Measurements from ENCODE around the gene PRM1.
A peak's percentile ranks its signal among the peaks of the same experiment; 100 is the strongest.

The PRM1 gene

DNA sequence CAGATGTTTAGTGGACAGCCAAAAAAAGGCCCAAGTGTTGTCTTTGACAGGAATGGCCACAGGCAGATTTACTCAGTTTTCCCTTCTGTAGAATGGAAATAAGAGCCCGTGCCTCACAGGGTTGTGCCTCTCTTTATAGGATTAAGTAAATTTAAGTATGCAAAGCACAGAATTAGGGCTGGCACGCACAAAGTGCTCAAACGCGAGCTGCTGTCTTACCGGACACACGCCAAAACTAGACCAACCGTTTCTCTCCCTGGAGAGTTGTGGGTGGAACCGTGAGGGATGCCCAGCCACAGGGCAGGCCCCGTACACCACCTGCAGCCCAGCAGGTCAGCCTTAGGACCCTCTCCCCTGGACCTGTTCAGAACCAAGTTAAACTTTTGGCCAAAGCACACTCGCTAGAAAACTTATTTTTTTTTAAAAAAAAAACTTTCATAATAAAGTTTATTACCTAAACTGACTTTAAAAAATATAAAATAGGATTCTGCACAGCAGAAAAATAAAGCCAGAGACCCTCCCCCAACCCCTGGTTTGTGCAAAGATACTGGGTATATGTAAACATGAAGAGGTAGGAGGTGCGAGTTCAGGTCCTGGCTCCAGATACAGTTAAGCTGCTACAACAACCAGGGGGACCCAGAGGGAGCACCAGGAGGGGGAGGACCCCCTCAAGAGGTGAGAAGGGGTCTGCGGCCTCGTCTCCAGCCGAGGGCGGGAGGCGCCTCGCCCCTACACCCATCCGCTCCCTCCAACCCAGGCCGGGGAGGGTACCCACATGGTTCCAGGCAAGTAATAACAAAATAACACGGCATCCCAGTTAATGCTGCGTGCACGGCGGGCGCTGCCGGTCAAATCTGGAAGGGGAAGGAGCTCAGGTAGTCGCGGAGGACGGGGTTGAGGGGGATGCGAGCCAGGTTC lies 26.9 kb downstream of the PRM1 start:
- no peak for DNase-seq (ENCODE audit: low read depth)

DNA sequence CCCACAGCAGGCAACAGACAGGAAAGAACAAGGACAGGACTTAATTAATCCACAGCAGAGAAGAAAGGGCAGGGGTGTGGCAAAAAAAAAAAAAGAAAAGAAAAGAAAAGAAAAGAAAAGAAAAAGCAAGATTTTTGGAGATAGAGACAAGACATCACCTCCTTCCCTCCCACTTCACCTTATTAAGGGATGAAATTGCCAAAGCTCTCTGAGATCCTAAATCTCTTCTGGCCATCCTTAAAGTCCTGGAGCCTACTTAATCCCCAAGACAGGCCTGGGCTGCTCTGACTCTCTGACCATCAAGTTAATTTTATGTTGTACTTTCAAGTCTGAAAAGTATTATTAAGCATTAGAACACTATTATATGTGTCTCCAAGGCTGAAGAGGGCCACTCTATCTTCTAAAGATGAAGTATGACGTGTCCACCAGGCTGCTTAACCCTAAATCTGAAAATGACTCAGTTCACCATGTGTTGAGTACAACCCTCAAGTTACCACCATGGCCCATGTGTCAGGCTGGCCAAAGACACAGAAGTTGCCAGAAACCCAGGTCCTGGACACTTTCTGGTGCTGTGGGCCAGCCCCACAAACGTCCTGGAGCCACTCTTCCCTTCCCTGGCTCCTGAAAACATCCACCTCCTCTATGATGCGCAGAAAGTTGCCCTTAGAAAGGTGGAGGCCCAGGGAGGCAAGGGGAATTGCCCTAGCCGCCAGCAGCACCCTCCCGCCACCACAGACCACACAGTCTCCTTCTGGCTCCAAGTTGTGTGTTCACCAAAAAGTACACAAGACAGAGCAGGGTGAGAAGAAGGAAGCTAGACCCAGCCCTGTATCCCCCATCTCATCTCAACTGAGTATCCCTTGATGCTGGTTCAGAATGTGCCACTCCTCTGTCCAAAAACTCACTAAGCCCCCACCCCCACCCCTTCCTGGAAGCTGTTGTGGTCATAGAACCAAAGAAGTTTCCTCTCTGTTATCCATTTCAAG lies 27.8 kb downstream of the PRM1 start:
- peak; percentile 46 for DNase-seq (ENCODE audit: low read depth)

DNA sequence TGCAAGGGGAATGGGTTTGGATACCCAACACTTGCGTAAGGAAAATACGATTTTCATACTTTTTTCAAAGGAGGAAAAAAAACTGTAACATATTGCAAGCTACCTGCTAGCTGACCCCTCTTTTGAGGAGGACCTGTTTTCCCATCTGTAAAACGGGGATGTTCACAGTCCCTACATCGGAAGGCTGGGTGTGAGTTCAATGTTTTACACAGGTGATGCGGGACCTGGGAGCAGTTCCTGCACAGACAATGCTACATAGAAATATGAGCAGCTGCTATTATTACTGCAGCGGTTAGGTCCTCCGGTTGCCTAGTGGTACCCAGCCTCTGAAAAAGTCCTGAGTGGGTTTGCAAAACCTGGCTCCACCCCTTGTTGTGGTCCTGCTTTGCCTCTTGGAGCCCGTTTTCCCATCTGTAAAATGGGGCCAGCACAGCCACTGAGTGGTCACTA lies 28.6 kb downstream of the PRM1 start:
- DNase-seq (ENCODE audit: low read depth), result no peak

DNA sequence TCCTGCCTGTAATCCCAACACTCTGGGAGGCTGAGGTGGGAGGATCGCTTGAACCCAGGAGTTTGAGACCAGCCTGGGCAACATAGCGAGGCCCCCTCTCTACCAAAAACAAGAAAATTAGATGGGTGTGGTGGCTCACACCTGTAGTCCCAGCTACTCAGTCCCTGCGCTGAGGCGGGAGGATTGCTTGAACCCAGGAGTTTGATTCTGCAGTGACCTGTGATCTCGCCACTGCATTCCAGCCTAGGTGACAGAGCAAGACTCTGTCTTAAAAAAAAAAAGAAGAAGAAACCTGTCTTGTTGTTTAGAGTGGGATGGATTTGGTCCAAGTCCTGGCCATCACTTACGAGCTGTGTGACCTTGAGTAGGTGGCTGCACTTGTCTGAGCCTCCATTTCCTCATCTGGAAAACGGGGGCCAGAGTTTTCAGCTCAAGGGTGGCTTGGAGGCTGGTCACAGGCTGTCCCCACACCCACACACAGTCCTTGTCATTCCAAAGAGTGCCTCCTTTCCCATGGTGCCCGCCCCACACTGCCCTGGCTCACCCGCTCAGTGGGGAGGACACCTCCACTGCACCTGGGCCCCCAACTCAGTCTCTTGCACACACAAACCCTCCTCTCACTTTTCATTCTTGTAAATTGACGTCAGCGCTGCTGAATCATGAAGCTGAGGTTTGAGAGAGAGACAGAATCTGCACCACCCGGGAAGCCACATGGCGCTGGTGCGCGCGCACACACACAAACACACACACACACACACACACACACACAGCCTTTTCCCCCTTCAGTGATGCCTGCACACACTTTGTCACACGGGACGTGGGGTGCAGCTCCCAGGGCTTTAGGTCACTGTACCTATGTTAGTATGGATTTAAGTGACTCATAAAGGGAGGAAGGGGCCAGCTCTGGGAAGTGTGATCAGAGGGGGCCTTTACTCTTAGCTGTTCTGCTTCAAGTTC lies 29.3 kb downstream of the PRM1 start:
- DNase-seq (ENCODE audit: low read depth), result peak; percentile 21

DNA sequence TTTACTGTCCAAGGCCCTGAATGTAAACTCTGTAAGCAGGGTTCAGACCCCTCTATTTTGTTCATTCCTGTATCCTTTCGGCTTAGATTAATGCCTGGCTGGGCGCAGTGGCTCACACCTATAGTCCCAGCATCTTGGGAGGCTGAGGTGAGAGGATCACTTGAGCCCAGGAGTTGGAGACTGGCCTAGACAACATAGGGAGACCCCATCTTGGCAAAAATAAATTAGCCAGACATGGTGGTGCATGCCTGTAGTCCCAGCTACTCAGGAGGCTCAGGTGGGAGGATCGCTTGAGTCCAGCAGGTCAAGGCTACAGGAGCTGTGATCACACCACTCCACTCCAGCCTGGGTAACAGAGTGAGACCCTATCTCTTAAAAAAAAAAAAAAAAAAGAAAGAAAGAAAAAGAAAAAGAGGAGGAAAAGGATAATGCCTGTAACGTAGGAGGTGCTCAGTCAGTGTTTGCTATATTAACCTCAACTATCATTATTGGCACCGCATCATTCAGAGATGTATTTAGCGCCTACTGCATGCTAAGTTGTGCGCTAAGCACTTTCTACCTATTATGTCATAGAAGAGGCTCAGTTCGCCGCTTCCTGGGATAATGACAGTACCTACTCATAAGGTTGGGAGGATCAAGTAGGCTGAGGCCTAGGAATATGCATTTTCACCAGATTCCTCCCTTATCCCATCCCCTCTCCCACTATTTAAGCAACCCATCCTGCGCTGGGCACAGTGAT lies 30.2 kb downstream of the PRM1 start:
- no peak for DNase-seq (ENCODE audit: low read depth)

DNA sequence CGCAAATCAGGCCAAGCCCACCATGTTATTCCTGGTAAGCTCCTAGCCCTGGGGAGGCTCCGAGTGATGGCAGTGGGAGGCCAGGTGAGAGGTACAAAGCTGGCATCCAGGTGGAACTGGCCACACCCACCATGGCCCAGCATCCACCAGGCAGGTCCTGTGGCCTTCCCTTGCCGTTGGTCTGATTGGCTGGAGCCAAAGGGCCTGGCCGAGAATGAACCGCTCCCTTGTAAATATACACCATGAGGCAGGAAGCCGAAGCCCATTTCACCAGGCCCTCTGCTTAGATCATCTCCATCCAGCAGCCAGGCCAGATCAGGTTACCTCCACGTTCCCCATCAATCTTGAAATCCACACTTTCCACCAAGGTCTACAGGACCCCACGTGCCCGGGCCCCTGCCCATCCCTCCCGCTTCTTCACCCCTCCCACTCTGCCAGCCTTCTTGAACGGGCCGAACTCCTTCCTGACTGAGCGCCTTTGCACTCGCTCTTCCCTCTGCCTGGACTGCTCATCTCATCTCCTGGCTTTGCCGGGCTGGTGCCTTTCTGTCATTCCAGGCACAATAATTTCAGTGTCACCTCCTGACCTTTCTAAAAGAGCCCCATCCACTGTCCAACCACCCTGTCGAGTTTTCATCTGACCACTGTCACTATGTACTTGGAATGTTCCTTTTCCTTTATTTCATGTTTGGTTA lies 30.9 kb downstream of the PRM1 start:
- DNase-seq (ENCODE audit: low read depth), result no peak

DNA sequence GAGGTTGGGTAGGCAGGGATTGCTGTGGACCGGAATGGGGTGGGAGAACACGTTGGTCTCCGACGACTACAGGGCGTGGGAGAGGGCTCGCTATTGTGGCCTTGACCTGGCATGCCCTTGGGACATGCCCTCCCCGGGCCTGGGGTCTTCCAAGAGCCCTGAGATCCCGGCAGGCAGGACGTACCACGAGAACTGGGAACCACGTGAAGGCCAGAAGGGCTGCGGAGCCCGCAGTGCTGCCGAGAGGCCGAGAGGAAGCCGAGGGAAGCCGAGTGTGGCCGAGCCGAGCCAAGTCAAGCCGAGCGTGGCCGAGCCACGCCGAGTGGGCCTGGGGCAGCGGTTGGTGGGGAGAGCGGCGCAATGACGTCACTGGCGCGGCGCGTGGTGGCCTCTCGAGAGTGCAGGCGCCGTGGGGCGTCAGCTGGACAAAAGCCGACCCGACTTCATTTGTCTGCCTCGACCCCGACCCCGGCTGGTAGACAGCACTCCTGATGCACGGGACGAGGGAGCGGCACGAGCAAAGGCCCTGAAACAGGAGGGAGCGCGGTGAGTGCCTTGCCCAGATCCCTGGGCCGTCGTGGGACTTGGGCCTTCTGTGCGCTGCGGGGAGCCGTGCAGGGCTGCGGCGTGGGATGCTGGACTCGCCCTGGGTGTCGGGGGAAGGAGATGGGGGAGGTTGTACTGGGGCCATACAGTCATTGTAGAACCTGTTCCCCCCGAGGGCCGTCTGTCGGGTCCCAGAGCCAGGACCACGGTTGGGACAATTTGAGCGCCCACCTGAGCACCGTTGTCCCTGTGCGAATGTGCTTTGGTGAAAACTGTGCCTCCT lies 31.7 kb downstream of the PRM1 start:
- no peak for DNase-seq (ENCODE audit: low read depth)

DNA sequence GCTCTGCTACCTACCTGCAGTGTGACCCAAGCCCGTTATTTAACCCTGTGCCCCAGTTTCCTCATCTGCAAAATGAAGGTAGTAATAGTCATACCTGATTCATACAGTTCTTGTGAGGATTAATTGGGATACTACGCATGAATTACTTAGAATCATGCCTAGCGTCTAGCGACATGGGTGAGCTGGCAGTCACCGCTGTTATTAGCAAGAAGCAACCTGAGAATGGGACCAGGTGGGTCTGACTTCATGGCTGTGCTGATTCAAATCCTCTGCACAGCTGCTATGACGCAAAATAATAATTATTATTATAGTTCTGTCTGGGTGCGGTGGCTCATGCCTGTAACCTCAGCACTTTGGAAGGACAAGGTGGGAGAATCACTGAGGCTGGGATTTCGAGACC lies 33.0 kb downstream of the PRM1 start:
- no peak for DNase-seq (ENCODE audit: low read depth)

DNA sequence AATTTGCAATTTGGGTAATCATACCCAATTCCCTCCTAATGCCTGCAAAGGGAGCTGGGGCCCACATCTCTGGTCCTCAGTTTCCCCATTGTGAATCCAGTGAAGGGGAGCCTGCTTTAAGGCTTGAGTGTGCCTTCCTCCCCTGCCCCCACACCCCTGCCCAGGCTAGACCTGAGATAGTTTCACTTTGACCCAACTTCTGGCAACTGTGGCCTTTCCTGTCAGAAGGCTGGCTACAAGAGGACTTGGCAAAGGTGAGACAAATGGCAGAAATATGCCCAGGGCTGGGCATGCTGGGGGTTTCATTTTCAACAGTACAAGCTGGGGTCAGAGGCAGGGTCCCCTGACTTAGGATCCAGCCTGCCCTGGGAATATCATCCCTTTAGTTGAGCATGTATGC lies 35.1 kb downstream of the PRM1 start:
- DNase-seq (ENCODE audit: low read depth), result no peak

DNA sequence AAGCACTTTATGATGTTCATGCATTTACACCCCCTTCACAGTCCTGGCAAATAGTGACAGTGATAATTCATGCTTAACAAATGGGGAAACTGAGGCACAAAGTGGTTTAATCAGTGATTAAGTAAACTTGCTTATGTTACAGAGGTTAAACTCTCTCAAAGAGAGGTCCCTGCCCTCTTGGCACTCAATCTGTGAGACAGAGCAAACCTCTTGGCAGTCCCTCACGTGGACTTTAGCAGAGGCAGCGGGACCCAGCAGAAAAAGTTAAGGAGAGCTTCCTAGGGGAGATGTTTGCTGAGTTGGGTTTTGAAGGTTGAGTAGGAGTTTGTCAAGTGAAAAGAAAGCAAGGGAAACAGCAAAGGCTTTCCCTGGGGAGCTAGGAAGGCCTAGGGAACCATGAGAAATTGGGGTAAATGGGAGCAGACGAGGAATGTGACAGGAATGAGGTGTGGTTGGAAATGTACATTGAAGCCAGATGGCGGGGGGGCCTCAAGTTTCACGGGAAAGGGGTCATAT lies 35.9 kb downstream of the PRM1 start:
- no peak for DNase-seq (ENCODE audit: low read depth)

DNA sequence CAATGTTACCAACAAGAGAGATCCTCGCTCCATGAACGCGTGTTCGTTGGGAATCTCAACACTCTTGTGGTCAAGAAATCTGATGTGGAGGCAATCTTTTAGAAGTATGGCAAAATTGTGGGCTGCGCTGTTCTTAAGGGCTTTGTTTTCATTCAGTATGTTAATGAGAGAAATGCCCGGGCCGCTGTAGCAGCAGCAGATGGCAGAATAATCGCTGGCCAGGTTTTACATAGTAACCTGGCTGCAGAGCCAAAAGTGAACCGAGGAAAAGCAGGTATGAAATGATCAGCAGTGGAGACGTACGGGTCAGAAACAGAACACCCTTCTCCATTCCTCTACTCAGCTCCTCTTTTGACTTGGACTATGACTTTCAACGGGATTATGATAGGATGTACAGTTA lies 38.5 kb downstream of the PRM1 start:
- no peak for DNase-seq (ENCODE audit: low read depth)

DNA sequence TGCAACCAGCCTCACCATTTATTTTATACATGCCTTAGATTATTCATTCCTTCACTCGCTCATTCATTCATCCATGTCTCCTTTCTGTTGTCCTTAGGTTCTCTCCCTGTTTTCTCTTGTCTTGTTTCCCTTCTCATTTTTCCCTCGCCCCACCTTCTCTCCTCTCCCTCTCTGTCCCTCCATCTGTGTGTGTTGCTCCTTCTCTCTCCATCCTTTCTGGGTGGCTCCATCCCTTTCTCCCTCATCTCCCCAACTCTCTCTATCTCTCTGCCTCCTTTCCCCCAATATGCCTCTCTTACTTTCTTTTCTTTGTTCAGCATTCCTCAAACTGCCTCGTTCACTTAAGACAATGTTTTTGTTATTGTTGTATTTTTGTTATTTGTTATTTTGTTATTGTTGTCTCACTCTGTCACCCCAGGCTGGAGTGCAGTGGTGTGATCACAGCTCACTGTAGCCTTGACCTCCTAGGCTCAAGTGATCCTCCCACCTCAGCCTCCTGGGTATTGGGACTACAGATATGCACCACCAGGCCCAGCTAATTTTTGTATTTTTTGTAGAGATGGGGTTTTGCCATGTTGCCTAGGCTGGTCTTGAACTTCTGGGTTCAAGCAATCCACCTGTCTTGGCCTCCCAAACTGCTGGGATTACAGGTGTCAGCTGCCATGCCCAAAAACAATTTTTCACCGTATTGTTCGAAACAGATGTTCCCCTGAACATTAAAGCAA lies 39.5 kb downstream of the PRM1 start:
- DNase-seq (ENCODE audit: low read depth), result no peak

DNA sequence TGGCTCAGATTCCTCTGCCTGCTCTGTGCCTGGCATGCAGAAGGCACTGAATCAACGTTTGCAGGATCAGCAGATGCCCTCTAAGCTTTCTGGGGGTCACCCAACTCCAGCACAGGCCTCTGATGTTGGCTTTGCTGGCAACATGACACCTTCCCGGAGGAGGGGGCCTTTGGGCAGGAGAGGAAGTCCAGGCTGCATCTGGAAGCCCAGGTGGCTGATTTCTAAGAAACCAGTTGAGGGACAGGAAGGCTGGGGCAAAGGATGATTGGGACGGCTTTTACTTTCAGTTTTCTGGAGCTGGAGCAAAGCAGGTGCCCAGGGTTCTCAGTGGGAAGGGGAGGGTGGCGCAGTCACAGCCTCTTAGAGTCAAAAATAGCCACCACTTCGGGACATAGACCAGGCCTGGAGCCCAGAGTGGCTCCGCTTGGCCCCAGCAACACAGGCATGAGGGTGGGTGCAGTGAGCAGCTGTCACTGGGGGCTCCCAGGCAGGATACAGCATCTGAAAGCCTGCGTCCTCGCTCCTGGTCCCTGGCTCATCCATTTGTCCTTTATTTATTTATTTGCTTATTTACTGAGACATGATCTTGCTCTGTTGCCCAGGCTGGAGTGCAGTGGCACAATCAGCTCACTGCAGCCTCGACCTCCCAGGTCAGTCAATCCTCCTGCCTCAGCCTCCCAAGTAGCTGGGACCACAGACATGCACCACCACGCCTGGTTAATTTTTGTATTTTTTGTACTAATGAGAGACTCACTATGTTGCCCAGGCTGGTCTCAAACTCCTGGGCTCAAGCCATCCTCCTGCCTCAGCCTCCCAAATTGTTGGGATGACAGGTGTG lies 40.3 kb downstream of the PRM1 start:
- no peak for DNase-seq (ENCODE audit: low read depth)

DNA sequence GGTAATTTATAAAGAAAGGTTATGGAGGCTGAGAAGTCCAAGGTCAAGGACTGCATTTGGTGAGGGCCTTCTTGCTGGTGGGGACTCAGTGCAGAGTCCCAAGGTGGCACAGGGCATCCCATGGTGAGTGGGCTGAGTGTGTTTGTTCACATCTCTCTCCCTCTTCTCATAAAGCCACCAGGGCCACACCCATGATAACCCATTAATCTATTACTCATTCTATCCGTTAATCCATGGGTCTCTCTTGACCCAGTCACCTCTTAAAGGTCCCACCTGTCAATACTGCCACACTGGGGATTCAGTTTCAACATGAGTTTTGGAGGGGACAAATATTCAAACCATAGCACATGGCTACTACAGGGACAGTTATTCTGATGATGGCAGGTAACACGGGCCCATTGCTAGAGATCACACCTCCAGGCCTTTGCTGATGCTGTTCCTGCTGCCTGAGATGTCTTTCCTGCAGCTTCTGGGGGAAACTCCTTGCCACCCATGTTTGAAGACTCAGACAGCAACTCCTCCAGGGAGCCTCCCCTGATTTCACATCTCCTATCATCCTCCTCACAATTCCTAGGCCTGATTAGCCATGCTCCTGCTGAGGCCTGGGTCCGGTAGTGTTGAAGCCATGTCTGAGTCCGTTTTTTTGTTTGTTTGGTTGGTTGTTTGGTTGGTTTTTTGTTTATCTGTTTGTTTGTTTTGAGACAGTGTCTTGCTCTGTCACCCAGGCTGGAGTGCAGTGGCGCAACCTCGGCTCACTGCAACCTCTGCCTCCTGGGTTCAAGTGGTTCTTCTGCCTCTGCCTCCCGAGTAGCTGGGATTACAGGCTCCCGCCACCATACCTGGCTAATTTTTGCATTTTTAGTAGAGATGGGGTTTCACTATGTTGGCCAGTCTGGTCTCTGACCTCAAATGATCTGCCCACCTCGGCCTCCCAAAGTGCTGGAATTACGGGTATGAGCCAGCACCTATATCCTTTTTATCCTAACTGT lies 41.2 kb downstream of the PRM1 start:
- no peak for DNase-seq (ENCODE audit: low read depth)

DNA sequence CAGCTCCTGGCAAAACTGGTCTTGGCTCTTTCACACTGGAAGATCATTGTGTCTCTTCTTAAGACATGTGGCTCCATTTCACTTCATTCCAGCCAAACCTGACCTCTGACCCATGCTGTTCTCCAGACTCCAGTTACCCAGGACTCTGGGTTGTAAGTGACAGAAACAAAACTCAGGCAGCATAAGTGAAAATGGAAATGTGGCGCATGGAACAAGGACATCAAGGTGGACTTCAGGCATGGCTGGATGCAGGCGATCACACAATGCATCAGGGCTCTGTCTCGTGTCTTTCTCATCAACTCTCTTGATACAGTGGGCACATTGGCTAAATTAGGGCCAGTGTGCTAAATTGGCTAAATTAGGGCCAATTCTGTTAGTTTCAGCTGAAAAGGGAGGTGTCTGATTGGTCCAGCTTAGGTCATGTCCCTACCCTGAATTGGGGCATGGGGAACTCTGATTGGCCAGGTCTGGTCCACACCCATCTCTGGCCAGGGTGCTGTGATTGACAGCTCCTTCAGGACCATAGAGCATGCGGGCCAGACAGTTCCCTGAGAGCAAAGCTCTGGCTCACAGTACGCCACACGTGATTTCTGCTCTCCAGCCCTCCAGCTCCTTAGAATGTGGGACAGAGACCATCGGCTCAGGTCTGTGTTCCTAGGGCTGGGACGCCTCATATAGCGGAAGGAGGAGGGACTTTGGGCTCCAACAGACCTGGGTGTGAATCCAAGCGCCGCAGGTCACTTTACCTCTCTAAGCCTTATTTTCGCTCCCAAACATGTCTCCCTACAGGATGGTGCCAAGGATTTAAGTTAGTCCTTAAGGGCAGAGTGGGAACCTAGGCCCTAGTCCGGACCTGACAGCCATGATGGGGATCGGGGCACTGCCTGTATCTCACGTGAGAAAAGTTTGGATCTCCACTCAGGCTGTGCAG lies 42.6 kb downstream of the PRM1 start:
- DNase-seq (ENCODE audit: low read depth), result no peak

Measured in EH (cell line).